Measurements from ENCODE around the gene SUGCT. TPM values are rescaled to one million over a fixed set of nuclear protein-coding genes. Genes with fewer than 3 reads are reported as not detected.

Gene SUGCT
- total and polyA plus RNA-seq, 12 donors = 8.4 to 96.4 (median 25.5) TPM

- WGBS, 4 donors = 86 to 93% (median 91%) methylated on average over 1 of the region's 1 CpG
- TF ChIP-seq CTCF (IDR thresholded peaks at IDR 0.05) = no peak
- TF ChIP-seq POLR2A (IDR thresholded peaks at IDR 0.05) = no peak
- Histone ChIP-seq H3K9me3 (replicated peaks in 1 of 3) (no peaks in the 10 kb centered on the region), H3K4me1 (replicated peaks in 1 of 2) (no peaks in the 10 kb centered on the region), H3K36me3 (replicated peaks in 1 of 2) (no peaks in the 10 kb centered on the region), H3K4me3 (no peak overlapping the region), H3K27me3 (no peaks in the 10 kb centered on the region), H3K27ac (no peak overlapping the region)
- DNase-seq = no peak
- intact Hi-C loops (cut with DNase I) = no loop called here
These were observed 569.4 kb downstream of the SUGCT start for GRCh38 chr7:40704172-40704571.

- no peaks in the 10 kb centered on the region for H3K36me3 ChIP-seq (replicated peaks in 1 of 2)
- H3K4me3 ChIP-seq = no peak overlapping the region
- intact Hi-C loops (cut with DNase I) = no loop called here
- H3K4me1 ChIP-seq (replicated peaks in 1 of 2) = no peaks in the 10 kb centered on the region
- TF ChIP-seq CTCF (IDR thresholded peaks at IDR 0.05) (no peak), POLR2A (IDR thresholded peaks at IDR 0.05) (no peak)
- H3K9me3 ChIP-seq (replicated peaks in 1 of 3) = no peaks in the 10 kb centered on the region
- DNase-seq = no peak
- 85 to 89% (median 87%) methylated on average over 3 of the region's 3 CpGs for WGBS, 4 donors
- no peak overlapping the region for H3K27ac ChIP-seq
- H3K27me3 ChIP-seq = no peaks in the 10 kb centered on the region
These were observed 572.0 kb downstream of the SUGCT start for GRCh38 chr7:40706829-40707228.

GRCh38 chr7:40709062-40709964 is 574.5 kb downstream of the SUGCT start:
- intact Hi-C loops (cut with DNase I) = no loop called here
- Histone ChIP-seq H3K4me1 (replicated peaks in 1 of 2) (no peaks in the 10 kb centered on the region), H3K4me3 (no peak overlapping the region), H3K9me3 (replicated peaks in 1 of 3) (no peaks in the 10 kb centered on the region), H3K27me3 (no peaks in the 10 kb centered on the region), H3K36me3 (replicated peaks in 1 of 2) (no peaks in the 10 kb centered on the region), H3K27ac (no peak overlapping the region)
- TF ChIP-seq CTCF (IDR thresholded peaks at IDR 0.05) (no peak), POLR2A (IDR thresholded peaks at IDR 0.05) (no peak)
- 78 to 89% (median 87%) methylated on average over 5 to 6 of the region's 6 CpGs for WGBS, 4 donors
- no peak for DNase-seq

- Histone ChIP-seq H3K27me3 (no peaks in the 10 kb centered on the region), H3K27ac (no peak overlapping the region), H3K36me3 (replicated peaks in 1 of 2) (no peaks in the 10 kb centered on the region), H3K4me3 (no peak overlapping the region), H3K9me3 (replicated peaks in 1 of 3) (no peaks in the 10 kb centered on the region), H3K4me1 (replicated peaks in 1 of 2) (peaks cover 0 to 3% of the 10 kb centered on the region in 2 donors)
- no peak for DNase-seq
- WGBS, 4 donors = 96 to 99% (median 97%) methylated on average over 4 to 6 of the region's 6 CpGs
- intact Hi-C loops (cut with DNase I) = no loop called here
- no peak for TF ChIP-seq POLR2A (IDR thresholded peaks at IDR 0.05)
- TF ChIP-seq CTCF (IDR thresholded peaks at IDR 0.05) = no peak
These were observed 576.9 kb downstream of the SUGCT start for GRCh38 chr7:40711706-40712105.
